ENCODE measurements around the gene GLS.

DNA sequence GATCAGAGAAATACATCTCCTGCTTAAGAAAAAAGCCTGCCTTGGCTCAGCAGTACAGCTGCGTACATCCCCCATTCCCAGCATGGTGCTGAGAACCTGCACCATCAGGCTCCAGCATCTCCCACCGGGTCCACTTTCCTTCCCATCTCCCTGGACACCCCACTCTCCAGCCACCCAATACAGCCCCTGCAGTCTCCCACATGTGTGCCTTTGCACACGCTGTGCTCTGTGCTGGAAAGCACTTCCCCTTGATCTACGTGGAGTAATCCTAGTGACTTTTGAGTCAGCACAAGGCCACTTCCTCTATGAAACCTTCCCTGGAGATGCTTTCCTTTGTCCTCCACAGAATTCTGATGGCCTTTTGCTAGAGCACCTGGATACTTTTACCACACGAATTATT lies 116.3 kb downstream of the GLS start:
- TF ChIP-seq, protein P1, sequence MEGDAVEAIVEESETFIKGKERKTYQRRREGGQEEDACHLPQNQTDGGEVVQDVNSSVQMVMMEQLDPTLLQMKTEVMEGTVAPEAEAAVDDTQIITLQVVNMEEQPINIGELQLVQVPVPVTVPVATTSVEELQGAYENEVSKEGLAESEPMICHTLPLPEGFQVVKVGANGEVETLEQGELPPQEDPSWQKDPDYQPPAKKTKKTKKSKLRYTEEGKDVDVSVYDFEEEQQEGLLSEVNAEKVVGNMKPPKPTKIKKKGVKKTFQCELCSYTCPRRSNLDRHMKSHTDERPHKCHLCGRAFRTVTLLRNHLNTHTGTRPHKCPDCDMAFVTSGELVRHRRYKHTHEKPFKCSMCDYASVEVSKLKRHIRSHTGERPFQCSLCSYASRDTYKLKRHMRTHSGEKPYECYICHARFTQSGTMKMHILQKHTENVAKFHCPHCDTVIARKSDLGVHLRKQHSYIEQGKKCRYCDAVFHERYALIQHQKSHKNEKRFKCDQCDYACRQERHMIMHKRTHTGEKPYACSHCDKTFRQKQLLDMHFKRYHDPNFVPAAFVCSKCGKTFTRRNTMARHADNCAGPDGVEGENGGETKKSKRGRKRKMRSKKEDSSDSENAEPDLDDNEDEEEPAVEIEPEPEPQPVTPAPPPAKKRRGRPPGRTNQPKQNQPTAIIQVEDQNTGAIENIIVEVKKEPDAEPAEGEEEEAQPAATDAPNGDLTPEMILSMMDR (IDR thresholded peaks at IDR 0.05) = no peak
- no peak for TF ChIP-seq POLR2A (IDR thresholded peaks at IDR 0.05)

All from body of pancreas (tissue), 4 donors.